ENCODE data around the gene BIN2.
"Not testable (repeated sequence)": the region's sequence is repeated elsewhere in the genome, so short reads cannot be mapped to it uniquely, and the experiment has no call there.

BIN2 gene

GRCh38 chr12:51359851-51360250 lies 35.9 kb upstream of the BIN2 start:
- no peak overlapping the region for H3K27ac Mint-ChIP-seq
- H3K27me3 Mint-ChIP-seq, result no peaks in the 10 kb centered on the region
- peaks cover 13% of the 10 kb centered on the region for H3K4me1 Mint-ChIP-seq (ENCODE audit: low read depth)
- no peaks in the 10 kb centered on the region for H3K9me3 Mint-ChIP-seq
- DNase-seq, result no peak
- peaks cover 56% of the 10 kb centered on the region for H3K36me3 Mint-ChIP-seq (ENCODE audit: low read depth)
- no peak overlapping the region for H3K4me3 Mint-ChIP-seq

- Mint-ChIP-seq H3K27me3 (no peaks in the 10 kb centered on the region), H3K4me1 (ENCODE audit: low read depth) (peaks cover 13% of the 10 kb centered on the region), H3K9me3 (no peaks in the 10 kb centered on the region), H3K27ac (peak overlapping the region; percentile 22), H3K36me3 (ENCODE audit: low read depth) (peaks cover 61% of the 10 kb centered on the region), H3K4me3 (no peak overlapping the region)
- no peak for DNase-seq
Observed at GRCh38 chr12:51358496-51358895, 34.5 kb upstream of the BIN2 start.

- H3K4me1 Mint-ChIP-seq (ENCODE audit: low read depth), result peaks cover 13% of the 10 kb centered on the region
- peaks cover 60% of the 10 kb centered on the region for H3K36me3 Mint-ChIP-seq (ENCODE audit: low read depth)
- DNase-seq, result no peak
- peak overlapping the region; percentile 57 for H3K27ac Mint-ChIP-seq
- H3K4me3 Mint-ChIP-seq, result no peak overlapping the region
- H3K27me3 Mint-ChIP-seq, result no peaks in the 10 kb centered on the region
- no peaks in the 10 kb centered on the region for H3K9me3 Mint-ChIP-seq
Observed at GRCh38 chr12:51357374-51358047, 33.5 kb upstream of the BIN2 start.

- Mint-ChIP-seq H3K27me3 (no peaks in the 10 kb centered on the region), H3K4me3 (no peak overlapping the region), H3K36me3 (ENCODE audit: low read depth) (peaks cover 18% of the 10 kb centered on the region), H3K27ac (no peak overlapping the region), H3K4me1 (ENCODE audit: low read depth) (peaks cover 2% of the 10 kb centered on the region), H3K9me3 (no peaks in the 10 kb centered on the region)
- DNase-seq, result peak; percentile 38
Observed at GRCh38 chr12:51351913-51352532, 28.0 kb upstream of the BIN2 start.

GRCh38 chr12:51349026-51349425 lies 25.1 kb upstream of the BIN2 start:
- Mint-ChIP-seq H3K4me3 (no peak overlapping the region), H3K4me1 (ENCODE audit: low read depth) (no peaks in the 10 kb centered on the region), H3K36me3 (ENCODE audit: low read depth) (peaks cover 6% of the 10 kb centered on the region), H3K27ac (no peak overlapping the region), H3K27me3 (no peaks in the 10 kb centered on the region), H3K9me3 (no peaks in the 10 kb centered on the region)
- DNase-seq, result no peak

- peaks cover 2% of the 10 kb centered on the region for H3K36me3 Mint-ChIP-seq (ENCODE audit: low read depth)
- H3K4me1 Mint-ChIP-seq (ENCODE audit: low read depth), result peaks cover 6% of the 10 kb centered on the region
- no peak for DNase-seq
- H3K27me3 Mint-ChIP-seq, result no peaks in the 10 kb centered on the region
- no peak overlapping the region for H3K27ac Mint-ChIP-seq
- H3K4me3 Mint-ChIP-seq, result no peak overlapping the region
- H3K9me3 Mint-ChIP-seq, result no peaks in the 10 kb centered on the region
Observed at GRCh38 chr12:51348116-51348515, 24.1 kb upstream of the BIN2 start.

- no peak within 1 kb of the TSS for H3K4me3 Mint-ChIP-seq
- no peaks in the 10 kb centered on the region for H3K27me3 Mint-ChIP-seq
- no peaks in the 10 kb centered on the region for H3K9me3 Mint-ChIP-seq
- no peak within 1 kb of the TSS for H3K27ac Mint-ChIP-seq
- DNase-seq, result no peak
- H3K36me3 Mint-ChIP-seq (ENCODE audit: low read depth), result no peaks in the 10 kb centered on the region
- peaks cover 17% of the 10 kb centered on the region for H3K4me1 Mint-ChIP-seq (ENCODE audit: low read depth)
Observed at GRCh38 chr12:51346581-51346980, 22.6 kb upstream of the BIN2 start, which contains the start of gene CELA1. CELA1 (minus strand) TSS chr12:51346679; CDS start chr12:51346638, 41 bp downstream.

- Mint-ChIP-seq H3K27me3 (no peaks in the 10 kb centered on the region), H3K36me3 (ENCODE audit: low read depth) (no peaks in the 10 kb centered on the region), H3K4me3 (no peak overlapping the region), H3K4me1 (ENCODE audit: low read depth) (peaks cover 23% of the 10 kb centered on the region), H3K27ac (no peak overlapping the region), H3K9me3 (no peaks in the 10 kb centered on the region)
- no peak for DNase-seq
Observed at GRCh38 chr12:51345681-51346080, 21.7 kb upstream of the BIN2 start.

GRCh38 chr12:51343201-51343600 lies 19.2 kb upstream of the BIN2 start:
- DNase-seq, result no peak

GRCh38 chr12:51342416-51342815 lies 18.4 kb upstream of the BIN2 start:
- H3K9me3 Mint-ChIP-seq, result no peaks in the 10 kb centered on the region
- H3K4me3 Mint-ChIP-seq, result no peak overlapping the region
- DNase-seq, result no peak
- H3K27ac Mint-ChIP-seq, result no peak overlapping the region
- peaks cover 23% of the 10 kb centered on the region for H3K4me1 Mint-ChIP-seq (ENCODE audit: low read depth)
- no peaks in the 10 kb centered on the region for H3K36me3 Mint-ChIP-seq (ENCODE audit: low read depth)
- H3K27me3 Mint-ChIP-seq, result no peaks in the 10 kb centered on the region

More at GRCh38 chr12:51343201-51343600, 19.2 kb upstream of the BIN2 start:
- Mint-ChIP-seq H3K27me3 (no peaks in the 10 kb centered on the region), H3K27ac (no peak overlapping the region), H3K36me3 (ENCODE audit: low read depth) (no peaks in the 10 kb centered on the region), H3K9me3 (no peaks in the 10 kb centered on the region), H3K4me3 (no peak overlapping the region), H3K4me1 (ENCODE audit: low read depth) (peaks cover 23% of the 10 kb centered on the region)

GRCh38 chr12:51341251-51342007 lies 17.5 kb upstream of the BIN2 start:
- peak; percentile 75 for DNase-seq
- Mint-ChIP-seq H3K27ac (no peak overlapping the region), H3K9me3 (no peaks in the 10 kb centered on the region), H3K4me1 (ENCODE audit: low read depth) (peaks cover 23% of the 10 kb centered on the region), H3K4me3 (no peak overlapping the region), H3K27me3 (no peaks in the 10 kb centered on the region), H3K36me3 (ENCODE audit: low read depth) (no peaks in the 10 kb centered on the region)

- Mint-ChIP-seq H3K27ac (no peak overlapping the region), H3K36me3 (ENCODE audit: low read depth) (no peaks in the 10 kb centered on the region), H3K27me3 (no peaks in the 10 kb centered on the region), H3K4me1 (ENCODE audit: low read depth) (peaks cover 23% of the 10 kb centered on the region), H3K4me3 (no peak overlapping the region), H3K9me3 (no peaks in the 10 kb centered on the region)
- DNase-seq, result no peak
Observed at GRCh38 chr12:51339750-51340149, 15.8 kb upstream of the BIN2 start.

GRCh38 chr12:51337336-51337735 lies 13.4 kb upstream of the BIN2 start:
- not testable (repeated sequence) for H3K4me3 Mint-ChIP-seq, H3K9me3 Mint-ChIP-seq
- H3K4me1 Mint-ChIP-seq (ENCODE audit: low read depth), result peaks cover 13% of the 10 kb centered on the region

GRCh38 chr12:51335931-51336330 lies 12.0 kb upstream of the BIN2 start:
- Mint-ChIP-seq H3K4me3 (no peak overlapping the region), H3K4me1 (ENCODE audit: low read depth) (peaks cover 4% of the 10 kb centered on the region), H3K36me3 (ENCODE audit: low read depth) (no peaks in the 10 kb centered on the region), H3K27me3 (no peaks in the 10 kb centered on the region), H3K9me3 (no peaks in the 10 kb centered on the region), H3K27ac (no peak overlapping the region)
- no peak for DNase-seq

More at GRCh38 chr12:51337336-51337735, 13.4 kb upstream of the BIN2 start:
- H3K36me3 Mint-ChIP-seq (ENCODE audit: low read depth); DNase-seq; H3K27ac Mint-ChIP-seq; H3K27me3 Mint-ChIP-seq: not testable (repeated sequence)

- Mint-ChIP-seq H3K27ac (no peak overlapping the region), H3K36me3 (ENCODE audit: low read depth) (no peaks in the 10 kb centered on the region), H3K27me3 (no peaks in the 10 kb centered on the region), H3K4me1 (ENCODE audit: low read depth) (peaks cover 12% of the 10 kb centered on the region), H3K9me3 (no peaks in the 10 kb centered on the region), H3K4me3 (no peak overlapping the region)
- no peak for DNase-seq
Observed at GRCh38 chr12:51334764-51335163, 10.8 kb upstream of the BIN2 start.
